Large intestine (tissue), 3 donors: ENCODE data around the gene CDYL2. TPM values are rescaled to one million over a fixed set of nuclear protein-coding genes. Genes with fewer than 3 reads are reported as not detected.

Source experiments
- DNase-seq, 2 donors: peaks; one replicate each; pipeline versions ENCODE4 v3.0.0 to v3.0.0-alpha.2; 2013
- H3K27ac ChIP-seq: one replicate; pipeline ENCODE4 v1.5.1; 2013; ENCODE audit warnings: low read length
- H3K27me3 ChIP-seq: 2 replicates; pipeline ENCODE4 v1.6.1; 2013; ENCODE audit warnings: low read length; ENCODE audit not compliant: control insufficient read depth, insufficient read depth
- H3K36me3 ChIP-seq: 2 replicates; pipeline ENCODE4 v1.6.1; 2013; ENCODE audit warnings: low read length; ENCODE audit not compliant: control insufficient read depth, insufficient read depth
- H3K4me1 ChIP-seq: one replicate; pipeline ENCODE4 v1.6.1; 2013; ENCODE audit warnings: low read length; ENCODE audit not compliant: control insufficient read depth, insufficient read depth
- H3K4me3 ChIP-seq: one replicate; pipeline ENCODE4 v1.5.1; 2013; ENCODE audit warnings: low read length
- H3K9me3 ChIP-seq: one replicate; pipeline ENCODE4 v1.6.1; 2013; ENCODE audit warnings: mild to moderate bottlenecking, low read depth, low read length, moderate library complexity; ENCODE audit not compliant: control insufficient read depth
- WGBS: methylation state at CpG from one replicate; pipeline ENCODE4 v1.1.5; 2013; ENCODE audit warnings: low lambda C conversion rate; ENCODE audit not compliant: insufficient coverage; 5-methylcytosine and 5-hydroxymethylcytosine counted together
- polyA plus RNA-seq: library from polyadenylated mRNA; unstranded; fragments of 120-200 nt; gene quantifications from one replicate; pipeline ENCODE4 v1.2.1, GENCODE V29; 2013

Gene CDYL2
- polyA plus RNA-seq, 1 donor = 5.1 TPM

DNA sequence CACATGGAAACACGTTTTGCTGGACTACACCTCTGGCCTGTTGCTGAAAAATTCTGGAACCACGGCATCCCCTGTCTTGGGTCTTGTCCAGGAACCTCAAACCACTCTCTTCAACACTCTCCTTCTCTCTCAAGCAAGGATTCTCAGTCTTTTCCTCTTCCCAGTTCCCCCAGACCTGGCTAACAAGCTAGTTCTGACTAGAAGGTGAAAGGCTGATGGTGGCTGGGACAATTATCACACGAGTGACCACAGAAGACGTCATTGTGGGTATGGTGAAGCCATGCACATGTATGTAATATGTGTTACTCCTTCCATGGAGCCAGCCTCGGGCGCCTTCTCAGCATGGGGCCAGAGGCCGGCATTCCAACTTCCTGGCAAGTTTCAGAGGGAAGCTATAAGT is 123.0 kb downstream of the CDYL2 start:
- no peak overlapping the region for H3K4me3 ChIP-seq
- no peaks in the 10 kb centered on the region for H3K4me1 ChIP-seq
- no peaks in the 10 kb centered on the region for H3K36me3 ChIP-seq
- WGBS = no CpG with 5 or more reads among the region's 7 CpGs
- peaks cover 2% of the 10 kb centered on the region for H3K9me3 ChIP-seq
- no peaks in the 10 kb centered on the region for H3K27me3 ChIP-seq
- no peak overlapping the region for H3K27ac ChIP-seq
- no peak for DNase-seq

DNA sequence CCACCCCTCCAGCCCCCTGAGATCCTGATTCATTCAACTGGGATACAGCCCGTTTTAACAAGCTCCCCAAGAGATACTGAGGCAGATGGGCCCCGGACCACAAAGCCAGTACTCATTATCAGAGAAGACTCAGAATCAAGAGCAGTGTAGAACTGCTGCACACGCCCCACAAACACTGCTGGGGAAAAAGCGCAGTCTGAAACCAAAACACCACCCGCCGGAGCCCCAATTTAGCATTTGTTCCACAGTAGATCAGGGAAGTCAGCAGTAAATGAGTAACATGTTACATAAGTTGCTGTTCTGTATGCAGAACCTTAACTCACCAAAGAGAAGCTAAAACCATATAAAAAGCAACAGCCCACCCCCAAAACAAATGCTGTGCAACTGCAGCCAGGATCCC is 123.6 kb downstream of the CDYL2 start:
- Histone ChIP-seq H3K27ac (no peak overlapping the region), H3K4me3 (no peak overlapping the region), H3K9me3 (peaks cover 2% of the 10 kb centered on the region), H3K36me3 (no peaks in the 10 kb centered on the region), H3K27me3 (no peaks in the 10 kb centered on the region), H3K4me1 (no peaks in the 10 kb centered on the region)
- WGBS = no CpG with 5 or more reads among the region's 6 CpGs
- DNase-seq = no peak

DNA sequence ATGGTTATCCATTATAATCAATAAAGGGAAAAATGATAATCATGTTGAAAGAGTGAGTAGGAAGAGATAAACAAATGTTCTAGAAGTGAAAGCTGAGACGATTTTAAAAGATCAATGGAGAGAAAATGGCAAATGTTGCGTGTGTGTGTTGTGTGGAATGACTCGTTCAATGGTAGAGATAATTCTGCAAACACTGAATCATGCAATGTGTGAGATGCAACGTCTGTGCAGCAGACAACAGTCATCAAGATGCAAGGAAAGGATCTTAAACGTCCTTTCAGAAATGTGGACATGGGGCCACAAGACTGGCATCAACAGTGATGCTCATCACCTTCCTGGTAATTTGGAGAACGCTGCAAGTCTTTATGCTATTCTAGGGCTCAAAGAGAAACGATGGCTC is 124.4 kb downstream of the CDYL2 start:
- no peak for DNase-seq
- Histone ChIP-seq H3K27ac (no peak overlapping the region), H3K36me3 (no peaks in the 10 kb centered on the region), H3K4me3 (no peak overlapping the region), H3K4me1 (no peaks in the 10 kb centered on the region), H3K9me3 (peaks cover 2% of the 10 kb centered on the region), H3K27me3 (no peaks in the 10 kb centered on the region)
- WGBS = 100% methylated on average over 2 of the region's 7 CpGs

DNA sequence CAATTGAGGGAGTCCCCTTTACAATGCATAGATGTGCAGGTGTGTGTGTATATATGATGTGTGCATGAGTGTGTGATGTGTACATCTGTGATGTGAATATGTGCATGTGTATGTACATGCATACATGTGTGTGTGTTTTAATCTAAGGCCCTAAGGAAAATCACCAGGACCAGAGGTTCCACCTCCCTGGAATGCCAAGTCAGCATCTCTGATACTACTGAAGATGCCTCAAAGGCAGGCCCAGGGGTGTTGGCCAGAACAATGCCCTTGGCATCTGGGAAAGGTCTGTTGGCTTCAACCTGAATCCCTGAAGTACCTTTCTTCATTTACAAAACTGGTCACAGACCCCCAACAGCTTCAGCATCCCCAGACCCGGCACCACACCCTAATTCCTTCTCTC is 129.5 kb downstream of the CDYL2 start:
- no peaks in the 10 kb centered on the region for H3K4me1 ChIP-seq
- H3K4me3 ChIP-seq = no peak overlapping the region
- no peaks in the 10 kb centered on the region for H3K27me3 ChIP-seq
- peaks cover 2% of the 10 kb centered on the region for H3K9me3 ChIP-seq
- H3K27ac ChIP-seq = no peak overlapping the region
- DNase-seq = no peak
- no CpG with 5 or more reads among the region's 1 CpG for WGBS
- no peaks in the 10 kb centered on the region for H3K36me3 ChIP-seq

DNA sequence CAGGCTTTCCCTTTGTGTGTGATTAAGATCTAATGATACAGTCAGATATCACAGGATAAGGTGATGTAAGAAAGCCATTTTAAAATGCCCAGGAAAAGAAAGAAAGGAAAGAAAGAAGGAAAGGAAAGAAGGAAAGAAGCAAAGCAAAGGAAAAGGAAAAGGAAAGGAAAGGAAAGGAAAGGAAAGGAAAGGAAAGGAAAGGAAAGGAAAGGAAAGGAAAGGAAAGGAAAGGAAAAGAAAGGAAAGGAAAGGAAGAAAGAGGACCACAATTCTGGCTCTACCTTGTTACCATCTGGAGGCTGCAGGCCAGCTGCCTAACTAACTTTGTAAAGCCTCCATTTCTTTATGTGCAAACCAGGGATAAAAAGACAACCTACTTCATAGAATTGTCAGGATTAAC is 132.0 kb downstream of the CDYL2 start:
- no peaks in the 10 kb centered on the region for H3K4me1 ChIP-seq
- no peak for DNase-seq
- H3K9me3 ChIP-seq = peaks cover 2% of the 10 kb centered on the region
- no peaks in the 10 kb centered on the region for H3K27me3 ChIP-seq
- no peaks in the 10 kb centered on the region for H3K36me3 ChIP-seq
- no peak overlapping the region for H3K27ac ChIP-seq
- H3K4me3 ChIP-seq = no peak overlapping the region

DNA sequence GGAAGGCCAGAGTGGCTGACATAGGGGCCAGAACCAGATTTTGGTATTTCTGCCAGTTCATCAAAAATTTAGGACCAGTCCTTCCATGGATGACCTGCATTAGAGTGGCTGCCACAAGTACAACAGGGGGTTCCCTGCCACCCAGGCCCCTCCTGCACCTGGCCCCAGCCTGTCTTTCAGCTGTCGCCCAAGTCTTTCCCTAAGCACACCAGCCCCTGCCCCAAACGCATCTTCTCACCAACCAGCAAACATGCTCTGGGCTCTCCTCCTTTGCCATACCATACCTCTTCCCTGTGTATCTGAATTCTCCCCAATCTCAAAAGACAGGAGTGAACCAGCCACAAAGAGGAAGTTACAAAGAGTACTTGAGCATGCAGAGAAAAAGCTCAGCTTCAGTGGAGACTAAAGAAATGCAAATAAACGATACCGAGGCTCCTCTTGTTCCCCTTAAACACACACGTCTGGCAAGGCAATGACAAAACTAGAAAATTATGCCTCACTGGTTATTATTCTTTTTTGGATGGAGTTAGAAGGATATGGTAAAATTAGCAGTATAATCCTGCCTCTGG is 133.0 kb downstream of the CDYL2 start:
- Histone ChIP-seq H3K9me3 (no peaks in the 10 kb centered on the region), H3K27me3 (no peaks in the 10 kb centered on the region), H3K27ac (no peak overlapping the region), H3K36me3 (no peaks in the 10 kb centered on the region), H3K4me3 (no peak overlapping the region), H3K4me1 (no peaks in the 10 kb centered on the region)
- DNase-seq = no peak
- WGBS = no CpG with 5 or more reads among the region's 5 CpGs

DNA sequence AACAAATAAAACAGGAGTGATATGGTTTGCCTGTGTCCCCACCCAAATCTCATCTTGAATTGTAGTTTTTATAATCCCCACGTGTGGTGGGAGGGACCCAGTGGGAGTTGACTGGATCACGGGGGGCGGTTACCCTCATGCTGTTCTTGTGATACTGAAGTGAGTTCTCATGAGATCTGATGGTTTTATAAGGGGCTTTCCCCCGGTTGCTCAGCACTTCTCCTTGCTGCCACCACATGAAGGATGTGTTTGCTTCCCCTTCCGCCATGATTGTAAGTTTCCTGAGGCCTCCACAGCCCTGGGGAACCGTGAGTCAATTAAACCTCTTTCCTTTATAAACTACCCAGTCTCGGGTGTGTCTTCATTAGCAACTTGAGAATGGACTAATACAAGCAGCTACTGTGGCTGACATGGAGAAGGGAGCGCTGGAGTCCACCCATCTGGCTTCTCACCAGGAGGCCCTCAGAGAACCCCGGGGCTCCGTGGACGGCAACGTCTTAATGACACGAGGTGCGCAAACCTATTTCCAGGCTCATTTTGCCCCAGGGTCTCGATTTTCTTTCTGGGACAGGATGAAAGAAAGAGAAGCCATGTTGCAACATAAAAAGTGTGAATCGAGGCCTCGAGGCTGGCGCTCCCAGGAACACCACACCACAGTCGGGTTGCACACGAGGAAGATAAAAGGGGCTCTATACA is 134.1 kb downstream of the CDYL2 start:
- H3K27ac ChIP-seq = no peak overlapping the region
- no peaks in the 10 kb centered on the region for H3K36me3 ChIP-seq
- DNase-seq = no peak
- H3K27me3 ChIP-seq = no peaks in the 10 kb centered on the region
- H3K9me3 ChIP-seq = no peaks in the 10 kb centered on the region
- 80% methylated on average over 1 of the region's 20 CpGs for WGBS
- H3K4me1 ChIP-seq = no peaks in the 10 kb centered on the region
- H3K4me3 ChIP-seq = no peak overlapping the region

DNA sequence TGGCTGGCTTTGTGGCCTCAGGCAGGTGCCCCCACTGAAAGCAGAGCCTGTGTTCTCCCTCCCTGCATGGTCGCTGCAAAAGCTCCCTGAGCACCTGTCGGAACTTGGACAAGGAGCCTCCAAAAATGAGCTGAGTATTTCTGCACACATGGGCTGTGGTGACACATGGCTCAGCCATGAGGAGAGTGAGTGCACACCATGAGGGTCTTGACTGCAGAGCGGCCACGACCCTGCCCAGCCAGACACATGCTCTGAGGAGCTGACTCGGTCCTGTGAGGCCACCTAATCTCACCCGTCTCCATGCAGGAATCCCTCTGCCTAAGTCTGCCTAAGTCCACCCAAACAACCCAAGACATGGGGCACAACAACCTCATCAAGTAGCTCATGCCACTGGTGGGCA is 134.7 kb downstream of the CDYL2 start:
- H3K27ac ChIP-seq = no peak overlapping the region
- H3K36me3 ChIP-seq = no peaks in the 10 kb centered on the region
- no peaks in the 10 kb centered on the region for H3K9me3 ChIP-seq
- H3K27me3 ChIP-seq = no peaks in the 10 kb centered on the region
- no peak for DNase-seq
- no peak overlapping the region for H3K4me3 ChIP-seq
- no CpG with 5 or more reads among the region's 6 CpGs for WGBS
- no peaks in the 10 kb centered on the region for H3K4me1 ChIP-seq

DNA sequence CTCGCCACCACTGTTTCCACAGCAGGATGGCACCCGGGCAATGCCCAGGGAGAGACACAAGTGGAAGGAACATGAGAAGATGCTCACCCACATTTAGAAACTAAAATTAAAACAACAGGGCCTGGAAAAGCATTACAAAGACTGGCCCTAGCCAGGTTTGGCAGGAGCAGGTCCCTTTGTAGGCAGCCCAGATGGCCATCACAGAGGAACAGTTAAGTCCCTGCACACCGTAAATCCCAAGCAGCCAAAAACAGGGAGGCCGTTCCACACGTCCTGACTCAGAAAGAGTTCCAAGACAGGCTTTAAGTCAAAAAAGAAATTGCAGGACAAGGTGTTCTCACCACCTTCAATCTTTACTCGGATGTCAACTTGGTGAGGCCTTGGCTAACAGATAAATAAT is 136.5 kb downstream of the CDYL2 start:
- Histone ChIP-seq H3K27me3 (no peaks in the 10 kb centered on the region), H3K36me3 (no peaks in the 10 kb centered on the region), H3K4me3 (no peak overlapping the region), H3K4me1 (no peaks in the 10 kb centered on the region), H3K27ac (no peak overlapping the region), H3K9me3 (no peaks in the 10 kb centered on the region)
- no peak for DNase-seq
- WGBS = 83% methylated on average over 1 of the region's 6 CpGs

DNA sequence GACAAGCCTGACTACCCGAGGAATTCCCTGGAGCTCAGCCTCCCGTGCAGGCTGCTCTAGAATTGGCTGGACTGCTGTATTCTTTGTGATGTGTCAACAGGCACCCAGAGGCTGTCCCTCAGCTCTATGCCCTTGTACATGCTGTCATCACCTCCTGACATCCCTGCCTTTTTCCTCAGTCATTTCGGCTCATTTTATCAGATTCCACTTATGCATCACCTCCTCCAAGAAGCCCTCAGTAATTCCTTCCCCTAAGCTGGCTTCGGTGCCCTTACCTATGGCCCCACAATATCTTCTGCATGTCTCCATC is 137.2 kb downstream of the CDYL2 start:
- Histone ChIP-seq H3K4me1 (no peaks in the 10 kb centered on the region), H3K27ac (no peak overlapping the region), H3K9me3 (no peaks in the 10 kb centered on the region), H3K27me3 (no peaks in the 10 kb centered on the region), H3K4me3 (no peak overlapping the region), H3K36me3 (no peaks in the 10 kb centered on the region)
- WGBS = no CpG with 5 or more reads among the region's 4 CpGs
- DNase-seq = no peak
